ENCODE measurements around the gene RUBCNL. TPM values are rescaled to one million over a fixed set of nuclear protein-coding genes. Genes with fewer than 3 reads are reported as not detected.

The RUBCNL gene
- total RNA-seq, 1 experiment from 2014 or later: 1.4 TPM

- H3K27me3 Mint-ChIP-seq (ENCODE audit: low read depth): peaks cover 5% of the 10 kb centered on the region
- H2AK5ac ChIP-seq (ENCODE audit: insufficient read length, low read length): no peak overlapping the region
- no peaks in the 10 kb centered on the region for H3K9me3 ChIP-seq (ENCODE audit: control insufficient read depth, low read depth, low read length)
- H3K4ac ChIP-seq (ENCODE audit: low read depth, low read length): no peak overlapping the region
- H3K27ac Mint-ChIP-seq: no peak overlapping the region
- no peaks in the 10 kb centered on the region for H3K9me3 Mint-ChIP-seq
- no peak overlapping the region for H3K18ac ChIP-seq (ENCODE audit: insufficient read length, low read depth, low read length)
- no peak overlapping the region for H2BK120ac ChIP-seq (ENCODE audit: low read depth, low read length, poor library complexity, severe bottlenecking)
- H3K4me2 ChIP-seq (ENCODE audit: insufficient read depth, insufficient read length, low read length): no peak overlapping the region
- H3K27ac ChIP-seq (ENCODE audit: insufficient read length, low read depth, low read length): no peak overlapping the region
- H2BK5ac ChIP-seq (ENCODE audit: insufficient read length, low read length): no peak overlapping the region
- no peaks in the 10 kb centered on the region for H3K4me1 Mint-ChIP-seq
- TF ChIP-seq CTCF (conservative IDR thresholded peaks at IDR 0.05): no peak
- H3K79me2 ChIP-seq (ENCODE audit: insufficient read depth, low read length): no peaks in the 10 kb centered on the region
- H3K9ac ChIP-seq (ENCODE audit: extremely low read depth, insufficient read length, low read length): no peak overlapping the region
- H2BK15ac ChIP-seq (ENCODE audit: low read depth, low read length): no peak overlapping the region
- H3K23me2 ChIP-seq (ENCODE audit: insufficient read length, low read depth, low read length, poor library complexity, severe bottlenecking): no peaks in the 10 kb centered on the region
- no peaks in the 10 kb centered on the region for H3K79me1 ChIP-seq (ENCODE audit: insufficient read depth, low read depth, low read length, poor library complexity, severe bottlenecking)
- no peaks in the 10 kb centered on the region for H3K4me1 ChIP-seq (ENCODE audit: insufficient read depth, low read length)
- no peak overlapping the region for H3K56ac ChIP-seq (ENCODE audit: insufficient read length, low read depth, low read length)
- H3K27me3 ChIP-seq (ENCODE audit: insufficient read depth, low read length): no peaks in the 10 kb centered on the region
- no peak overlapping the region for H4K8ac ChIP-seq (replicated peaks; ENCODE audit: insufficient read length, low read depth, low read length)
- no peak for DNase-seq
- no peak overlapping the region for H2AFZ ChIP-seq (ENCODE audit: low read length)
- H3K4me3 Mint-ChIP-seq: no peak overlapping the region
- no peak overlapping the region for H4K5ac ChIP-seq (ENCODE audit: insufficient read length, low read depth, low read length)
- no CpG with 5 or more reads among the region's 2 CpGs for WGBS (ENCODE audit: extremely low coverage, insufficient read length, low lambda C conversion rate)
- no peak overlapping the region for H3T11ph ChIP-seq (ENCODE audit: low read length)
- no peak overlapping the region for H2BK20ac ChIP-seq (ENCODE audit: low read depth, low read length, poor library complexity, severe bottlenecking)
- H3K14ac ChIP-seq (ENCODE audit: insufficient read depth, low read length): no peak overlapping the region
- no peaks in the 10 kb centered on the region for H4K20me1 ChIP-seq (ENCODE audit: control insufficient read depth, insufficient read depth, insufficient read length)
- H4K91ac ChIP-seq (ENCODE audit: insufficient read length, low read depth, low read length): no peak overlapping the region
- no peak overlapping the region for H2BK12ac ChIP-seq (ENCODE audit: insufficient read length, low read depth, low read length)
- H3K36me3 Mint-ChIP-seq (ENCODE audit: insufficient read depth in 1 of 3, low read depth in 3 of 3): no peaks in the 10 kb centered on the region
- H3K23ac ChIP-seq (ENCODE audit: insufficient read length, low read depth, low read length): no peak overlapping the region
These were observed 8.6 kb downstream of the RUBCNL start for GRCh38 chr13:46378411-46378810.
